Ovary (tissue), 3 donors: ENCODE measurements around the gene MPHOSPH9.

Experiments
- POLR2A ChIP-seq: fragments of 450-650 bp; IDR thresholded peaks from one replicate; pipeline ENCODE4 v1.6.1; 2017; ENCODE audit warnings: antibody characterized with exemption, mild to moderate bottlenecking, moderate library complexity
- TF ChIP-seq, protein P1 (sequence below), 3 donors: fragments of 450-650 bp in 2 of 3; fragments of 200-600 bp in 1 of 3; IDR thresholded peaks; one replicate each; pipeline versions ENCODE4 v1.5.1 to v1.8.0; 2016 to 2022; ENCODE audit warnings: antibody characterized with exemption in 3 of 3, mild to moderate bottlenecking in 1 of 3
- donor health status: DM: no; HTN: no; CAD: no.

DNA sequence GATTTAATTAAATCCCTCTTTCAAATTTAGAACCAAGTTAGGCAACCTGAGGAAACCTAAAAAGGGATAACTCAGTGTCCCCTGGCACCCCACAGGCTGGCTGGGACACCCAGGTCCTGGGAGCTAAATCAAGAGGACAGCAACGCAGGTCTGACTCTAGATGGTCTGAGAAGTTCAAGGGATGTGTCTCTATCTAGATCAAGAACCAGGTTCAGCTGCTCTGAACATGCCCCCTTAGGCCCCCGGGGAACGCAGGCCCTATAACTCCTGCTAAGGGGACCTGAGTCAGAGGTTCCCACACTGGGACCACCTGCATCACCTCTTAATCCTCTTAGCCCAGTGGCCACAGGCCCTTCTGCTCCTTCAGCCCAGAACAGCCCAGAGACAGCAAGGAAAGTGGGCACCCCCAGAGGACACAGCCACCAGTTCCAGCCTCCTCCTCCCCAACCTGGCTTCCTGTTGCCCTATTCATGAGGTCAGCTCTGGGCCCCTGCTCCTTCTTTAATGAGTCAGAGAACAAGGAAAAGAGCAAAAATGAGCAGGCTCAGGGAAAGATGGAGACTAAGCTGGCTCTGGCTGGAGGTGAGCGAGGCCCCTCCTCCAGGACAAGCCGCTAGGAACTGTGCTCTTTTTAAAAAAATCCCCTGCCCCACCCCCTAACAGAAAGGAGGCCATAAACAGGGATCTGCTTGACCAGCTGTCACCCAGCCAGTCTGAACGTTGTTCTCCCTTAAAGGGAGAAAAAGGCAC lies 92.8 kb downstream of the MPHOSPH9 start:
- TF ChIP-seq, protein P1, sequence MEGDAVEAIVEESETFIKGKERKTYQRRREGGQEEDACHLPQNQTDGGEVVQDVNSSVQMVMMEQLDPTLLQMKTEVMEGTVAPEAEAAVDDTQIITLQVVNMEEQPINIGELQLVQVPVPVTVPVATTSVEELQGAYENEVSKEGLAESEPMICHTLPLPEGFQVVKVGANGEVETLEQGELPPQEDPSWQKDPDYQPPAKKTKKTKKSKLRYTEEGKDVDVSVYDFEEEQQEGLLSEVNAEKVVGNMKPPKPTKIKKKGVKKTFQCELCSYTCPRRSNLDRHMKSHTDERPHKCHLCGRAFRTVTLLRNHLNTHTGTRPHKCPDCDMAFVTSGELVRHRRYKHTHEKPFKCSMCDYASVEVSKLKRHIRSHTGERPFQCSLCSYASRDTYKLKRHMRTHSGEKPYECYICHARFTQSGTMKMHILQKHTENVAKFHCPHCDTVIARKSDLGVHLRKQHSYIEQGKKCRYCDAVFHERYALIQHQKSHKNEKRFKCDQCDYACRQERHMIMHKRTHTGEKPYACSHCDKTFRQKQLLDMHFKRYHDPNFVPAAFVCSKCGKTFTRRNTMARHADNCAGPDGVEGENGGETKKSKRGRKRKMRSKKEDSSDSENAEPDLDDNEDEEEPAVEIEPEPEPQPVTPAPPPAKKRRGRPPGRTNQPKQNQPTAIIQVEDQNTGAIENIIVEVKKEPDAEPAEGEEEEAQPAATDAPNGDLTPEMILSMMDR (IDR thresholded peaks at IDR 0.05) = no peak
- no peak for TF ChIP-seq POLR2A
